Measurements from ENCODE around the gene PROX1. TPM values are rescaled to one million over a fixed set of nuclear protein-coding genes. Genes with fewer than 3 reads are reported as not detected.

The PROX1 gene
- total RNA-seq, 1 donor from 2014 or later, result 11.7 TPM

GRCh38 chr1:214010717-214011116, 22.9 kb downstream of the PROX1 start:
- Histone ChIP-seq H3K9me3 (no peaks in the 10 kb centered on the region), H3K4me1 (no peaks in the 10 kb centered on the region), H3K27ac (no peak overlapping the region), H3K27me3 (ENCODE audit: low read depth) (no peaks in the 10 kb centered on the region), H3K36me3 (no peaks in the 10 kb centered on the region), H3K4me3 (no peak overlapping the region)
- DNase-seq (no peak), ATAC-seq (no peak)
- TF ChIP-seq CTCF (IDR thresholded peaks at IDR 0.05), result no peak
- intact Hi-C loops (cut with DNase I), result no loop called here

- intact Hi-C loops (cut with DNase I), result no loop called here
- no peak for ATAC-seq
- no peak for DNase-seq
- H3K27me3 ChIP-seq (ENCODE audit: low read depth), result no peaks in the 10 kb centered on the region
- no peak for TF ChIP-seq CTCF (IDR thresholded peaks at IDR 0.05)
- H3K27ac ChIP-seq, result no peak overlapping the region
- no peak overlapping the region for H3K4me3 ChIP-seq
- no peaks in the 10 kb centered on the region for H3K36me3 ChIP-seq
- no peaks in the 10 kb centered on the region for H3K9me3 ChIP-seq
- no peaks in the 10 kb centered on the region for H3K4me1 ChIP-seq
Observed at GRCh38 chr1:214012418-214012817, 24.6 kb downstream of the PROX1 start.

- TF ChIP-seq CTCF (IDR thresholded peaks at IDR 0.05), result no peak
- intact Hi-C loops (cut with DNase I), result no loop called here
- H3K9me3 ChIP-seq, result no peaks in the 10 kb centered on the region
- H3K27ac ChIP-seq, result no peak overlapping the region
- no peaks in the 10 kb centered on the region for H3K4me1 ChIP-seq
- no peak for DNase-seq
- no peak for ATAC-seq
- no peak overlapping the region for H3K4me3 ChIP-seq
- no peaks in the 10 kb centered on the region for H3K27me3 ChIP-seq (ENCODE audit: low read depth)
- H3K36me3 ChIP-seq, result no peaks in the 10 kb centered on the region
Observed at GRCh38 chr1:214013614-214014377, 26.0 kb downstream of the PROX1 start.

GRCh38 chr1:214014730-214015129, 27.0 kb downstream of the PROX1 start:
- H3K9me3 ChIP-seq, result no peaks in the 10 kb centered on the region
- no peak overlapping the region for H3K4me3 ChIP-seq
- ATAC-seq (no peak), DNase-seq (no peak)
- intact Hi-C loops (cut with DNase I), result no loop called here
- no peaks in the 10 kb centered on the region for H3K27me3 ChIP-seq (ENCODE audit: low read depth)
- H3K27ac ChIP-seq, result no peak overlapping the region
- TF ChIP-seq CTCF (IDR thresholded peaks at IDR 0.05), result no peak
- no peaks in the 10 kb centered on the region for H3K36me3 ChIP-seq
- no peaks in the 10 kb centered on the region for H3K4me1 ChIP-seq

- intact Hi-C loops (cut with DNase I), result no loop called here
- Histone ChIP-seq H3K9me3 (no peaks in the 10 kb centered on the region), H3K4me3 (no peak overlapping the region), H3K36me3 (no peaks in the 10 kb centered on the region), H3K27me3 (ENCODE audit: low read depth) (peaks cover 4% of the 10 kb centered on the region), H3K27ac (no peak overlapping the region), H3K4me1 (no peaks in the 10 kb centered on the region)
- DNase-seq (no peak), ATAC-seq (no peak)
- no peak for TF ChIP-seq CTCF (IDR thresholded peaks at IDR 0.05)
Observed at GRCh38 chr1:214017191-214017982, 29.6 kb downstream of the PROX1 start.
